Activated T-helper 1 cell treated with Interleukin-2 at 50 U/mL for 16 hours (primary cell): Measurements from ENCODE around the gene SPRING1.
"Not testable (repeated sequence)": the region's sequence is repeated elsewhere in the genome, so short reads cannot be mapped to it uniquely, and the experiment has no call there.

Experiments used
- DNase-seq: peaks from one replicate; pipeline ENCODE4 v3.0.0-alpha.2; 2020; ENCODE audit warnings: low read depth

The SPRING1 gene

GRCh38 chr12:116737774-116738657, at the start of gene SPRING1, which contains the start of gene RNFT2:
Gene SPRING1, minus strand, starts transcription at chr12:116738069. Its CDS starts 169 bp downstream, at chr12:116737900.
Gene RNFT2, plus strand, starts transcription at chr12:116738315. Its CDS starts 2,183 bp downstream, at chr12:116740498.
- DNase-seq: peak; percentile 98

GRCh38 chr12:116784238-116784612, 46.4 kb upstream of the SPRING1 start:
- no peak for DNase-seq

GRCh38 chr12:116783525-116784237, 45.8 kb upstream of the SPRING1 start:
- DNase-seq: no peak

GRCh38 chr12:116780942-116781341, 43.1 kb upstream of the SPRING1 start:
- no peak for DNase-seq

GRCh38 chr12:116779597-116779996, 41.7 kb upstream of the SPRING1 start:
- DNase-seq: no peak

GRCh38 chr12:116777245-116777644, 39.4 kb upstream of the SPRING1 start:
- no peak for DNase-seq

GRCh38 chr12:116774020-116774419, 36.2 kb upstream of the SPRING1 start:
- no peak for DNase-seq

- DNase-seq: no peak
Measured at GRCh38 chr12:116773276-116773731, 35.4 kb upstream of the SPRING1 start.

- no peak for DNase-seq
Measured at GRCh38 chr12:116771651-116772050, 33.8 kb upstream of the SPRING1 start.

GRCh38 chr12:116766746-116767145, 28.9 kb upstream of the SPRING1 start:
- DNase-seq: no peak

GRCh38 chr12:116766285-116766684, 28.4 kb upstream of the SPRING1 start:
- DNase-seq: no peak

- no peak for DNase-seq
Measured at GRCh38 chr12:116765271-116765670, 27.4 kb upstream of the SPRING1 start.

GRCh38 chr12:116761499-116761898, 23.6 kb upstream of the SPRING1 start:
- no peak for DNase-seq

- DNase-seq: no peak
Measured at GRCh38 chr12:116760622-116761020, 22.8 kb upstream of the SPRING1 start.

GRCh38 chr12:116759783-116760621, 22.1 kb upstream of the SPRING1 start:
- DNase-seq: peak; percentile 4

GRCh38 chr12:116754783-116755182, 16.9 kb upstream of the SPRING1 start:
- DNase-seq: not testable (repeated sequence)

- DNase-seq: not testable (repeated sequence)
Measured at GRCh38 chr12:116754097-116754496, 16.2 kb upstream of the SPRING1 start.

GRCh38 chr12:116750298-116750697, 12.4 kb upstream of the SPRING1 start:
- DNase-seq: no peak

GRCh38 chr12:116749884-116750283, 12.0 kb upstream of the SPRING1 start:
- no peak for DNase-seq

GRCh38 chr12:116745554-116745953, 7.7 kb upstream of the SPRING1 start:
- no peak for DNase-seq

GRCh38 chr12:116744766-116745165, 6.9 kb upstream of the SPRING1 start:
- no peak for DNase-seq

- DNase-seq: not testable (repeated sequence)
Measured at GRCh38 chr12:116742787-116743186, 4.9 kb upstream of the SPRING1 start.
